H1 (cell line): ENCODE data around the gene GDF2. TPM values are rescaled to one million over a fixed set of nuclear protein-coding genes. Genes with fewer than 3 reads are reported as not detected.

Source experiments
- CHD1 ChIP-seq: IDR thresholded peaks from 2 replicates; pipeline ENCODE4 v1.6.1; 2012; ENCODE audit warnings: low read depth, low read length, improper control_type of control experiment
- RNF2 ChIP-seq: fragments of 200-900, 300-1000 bp; sonication (generic); IDR thresholded peaks from 2 replicates; pipeline ENCODE4 v1.7.1; 2016; ENCODE audit warnings: borderline replicate concordance, low read depth, mild to moderate bottlenecking, antibody characterized with exemption, low read length; ENCODE audit not compliant: poor library complexity, severe bottlenecking; ENCODE audit errors: missing control alignments
- SRF ChIP-seq: IDR thresholded peaks from 2 replicates; pipeline ENCODE4 v1.6.1; 2011; ENCODE audit warnings: mild to moderate bottlenecking, low read depth, low read length, moderate library complexity
- polyA plus RNA-seq, 7 experiments: library from polyadenylated mRNA; depleted of rRNA in 3 of 7; stranded (reverse) in 5 of 7; unstranded in 2 of 7; fragments of >200 nt in 5 of 7; fragments of 200-250 nt in 2 of 7; gene quantifications; 1 replicate in 5 of 7; 2 replicates in 1 of 7; 4 replicates in 1 of 7; pipeline versions ENCODE4 v1.2.1 to v1.2.3, GENCODE V29; 2011 to 2013; ENCODE audit warnings: missing spikeins in 2 of 7, mixed read lengths in 2 of 7
- total RNA-seq: library from RNA; stranded (reverse); fragmentation: NEBNext Ultra II Directional; extraction: Animal tissue kit (Norgen Biotek cat#: 25700); gene quantifications from 2 replicates; pipeline ENCODE4 v1.2.1, GENCODE V29; 2021
- TF ChIP-seq, protein P1 (sequence below): fragments of 300-600 bp; sonication (generic); IDR thresholded peaks from 2 replicates; pipeline ENCODE4 v1.7.1; 2012; ENCODE audit warnings: low read length, moderate library complexity, mild to moderate bottlenecking, inconsistent platforms; ENCODE audit not compliant: insufficient replicate concordance

GDF2 gene
- total and polyA plus RNA-seq, 2 of the 8 experiments (the other 6 are each of a cell fraction or from before 2014, with no cell fraction given): not detected

DNA sequence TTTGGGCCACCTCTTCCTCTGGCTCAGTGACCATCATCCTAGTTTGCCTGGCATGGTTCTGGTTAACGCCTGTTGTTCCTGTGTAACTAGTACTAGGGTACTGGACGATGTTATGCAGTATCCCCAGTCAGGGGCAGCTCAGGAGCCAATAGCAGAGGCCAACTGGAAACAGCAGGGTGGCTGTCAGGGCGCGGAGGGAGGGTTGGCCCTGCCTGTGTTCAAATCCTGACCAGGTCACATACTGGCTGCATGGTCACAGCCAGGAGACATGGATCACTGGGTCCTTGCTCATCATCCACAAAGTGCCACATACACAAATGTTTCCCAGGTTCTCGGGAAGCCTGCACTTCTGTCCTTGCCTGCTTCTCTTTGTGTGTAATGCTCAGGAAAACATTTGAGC lies 13.7 kb downstream of the GDF2 start (continued):
- TF ChIP-seq, protein P1, sequence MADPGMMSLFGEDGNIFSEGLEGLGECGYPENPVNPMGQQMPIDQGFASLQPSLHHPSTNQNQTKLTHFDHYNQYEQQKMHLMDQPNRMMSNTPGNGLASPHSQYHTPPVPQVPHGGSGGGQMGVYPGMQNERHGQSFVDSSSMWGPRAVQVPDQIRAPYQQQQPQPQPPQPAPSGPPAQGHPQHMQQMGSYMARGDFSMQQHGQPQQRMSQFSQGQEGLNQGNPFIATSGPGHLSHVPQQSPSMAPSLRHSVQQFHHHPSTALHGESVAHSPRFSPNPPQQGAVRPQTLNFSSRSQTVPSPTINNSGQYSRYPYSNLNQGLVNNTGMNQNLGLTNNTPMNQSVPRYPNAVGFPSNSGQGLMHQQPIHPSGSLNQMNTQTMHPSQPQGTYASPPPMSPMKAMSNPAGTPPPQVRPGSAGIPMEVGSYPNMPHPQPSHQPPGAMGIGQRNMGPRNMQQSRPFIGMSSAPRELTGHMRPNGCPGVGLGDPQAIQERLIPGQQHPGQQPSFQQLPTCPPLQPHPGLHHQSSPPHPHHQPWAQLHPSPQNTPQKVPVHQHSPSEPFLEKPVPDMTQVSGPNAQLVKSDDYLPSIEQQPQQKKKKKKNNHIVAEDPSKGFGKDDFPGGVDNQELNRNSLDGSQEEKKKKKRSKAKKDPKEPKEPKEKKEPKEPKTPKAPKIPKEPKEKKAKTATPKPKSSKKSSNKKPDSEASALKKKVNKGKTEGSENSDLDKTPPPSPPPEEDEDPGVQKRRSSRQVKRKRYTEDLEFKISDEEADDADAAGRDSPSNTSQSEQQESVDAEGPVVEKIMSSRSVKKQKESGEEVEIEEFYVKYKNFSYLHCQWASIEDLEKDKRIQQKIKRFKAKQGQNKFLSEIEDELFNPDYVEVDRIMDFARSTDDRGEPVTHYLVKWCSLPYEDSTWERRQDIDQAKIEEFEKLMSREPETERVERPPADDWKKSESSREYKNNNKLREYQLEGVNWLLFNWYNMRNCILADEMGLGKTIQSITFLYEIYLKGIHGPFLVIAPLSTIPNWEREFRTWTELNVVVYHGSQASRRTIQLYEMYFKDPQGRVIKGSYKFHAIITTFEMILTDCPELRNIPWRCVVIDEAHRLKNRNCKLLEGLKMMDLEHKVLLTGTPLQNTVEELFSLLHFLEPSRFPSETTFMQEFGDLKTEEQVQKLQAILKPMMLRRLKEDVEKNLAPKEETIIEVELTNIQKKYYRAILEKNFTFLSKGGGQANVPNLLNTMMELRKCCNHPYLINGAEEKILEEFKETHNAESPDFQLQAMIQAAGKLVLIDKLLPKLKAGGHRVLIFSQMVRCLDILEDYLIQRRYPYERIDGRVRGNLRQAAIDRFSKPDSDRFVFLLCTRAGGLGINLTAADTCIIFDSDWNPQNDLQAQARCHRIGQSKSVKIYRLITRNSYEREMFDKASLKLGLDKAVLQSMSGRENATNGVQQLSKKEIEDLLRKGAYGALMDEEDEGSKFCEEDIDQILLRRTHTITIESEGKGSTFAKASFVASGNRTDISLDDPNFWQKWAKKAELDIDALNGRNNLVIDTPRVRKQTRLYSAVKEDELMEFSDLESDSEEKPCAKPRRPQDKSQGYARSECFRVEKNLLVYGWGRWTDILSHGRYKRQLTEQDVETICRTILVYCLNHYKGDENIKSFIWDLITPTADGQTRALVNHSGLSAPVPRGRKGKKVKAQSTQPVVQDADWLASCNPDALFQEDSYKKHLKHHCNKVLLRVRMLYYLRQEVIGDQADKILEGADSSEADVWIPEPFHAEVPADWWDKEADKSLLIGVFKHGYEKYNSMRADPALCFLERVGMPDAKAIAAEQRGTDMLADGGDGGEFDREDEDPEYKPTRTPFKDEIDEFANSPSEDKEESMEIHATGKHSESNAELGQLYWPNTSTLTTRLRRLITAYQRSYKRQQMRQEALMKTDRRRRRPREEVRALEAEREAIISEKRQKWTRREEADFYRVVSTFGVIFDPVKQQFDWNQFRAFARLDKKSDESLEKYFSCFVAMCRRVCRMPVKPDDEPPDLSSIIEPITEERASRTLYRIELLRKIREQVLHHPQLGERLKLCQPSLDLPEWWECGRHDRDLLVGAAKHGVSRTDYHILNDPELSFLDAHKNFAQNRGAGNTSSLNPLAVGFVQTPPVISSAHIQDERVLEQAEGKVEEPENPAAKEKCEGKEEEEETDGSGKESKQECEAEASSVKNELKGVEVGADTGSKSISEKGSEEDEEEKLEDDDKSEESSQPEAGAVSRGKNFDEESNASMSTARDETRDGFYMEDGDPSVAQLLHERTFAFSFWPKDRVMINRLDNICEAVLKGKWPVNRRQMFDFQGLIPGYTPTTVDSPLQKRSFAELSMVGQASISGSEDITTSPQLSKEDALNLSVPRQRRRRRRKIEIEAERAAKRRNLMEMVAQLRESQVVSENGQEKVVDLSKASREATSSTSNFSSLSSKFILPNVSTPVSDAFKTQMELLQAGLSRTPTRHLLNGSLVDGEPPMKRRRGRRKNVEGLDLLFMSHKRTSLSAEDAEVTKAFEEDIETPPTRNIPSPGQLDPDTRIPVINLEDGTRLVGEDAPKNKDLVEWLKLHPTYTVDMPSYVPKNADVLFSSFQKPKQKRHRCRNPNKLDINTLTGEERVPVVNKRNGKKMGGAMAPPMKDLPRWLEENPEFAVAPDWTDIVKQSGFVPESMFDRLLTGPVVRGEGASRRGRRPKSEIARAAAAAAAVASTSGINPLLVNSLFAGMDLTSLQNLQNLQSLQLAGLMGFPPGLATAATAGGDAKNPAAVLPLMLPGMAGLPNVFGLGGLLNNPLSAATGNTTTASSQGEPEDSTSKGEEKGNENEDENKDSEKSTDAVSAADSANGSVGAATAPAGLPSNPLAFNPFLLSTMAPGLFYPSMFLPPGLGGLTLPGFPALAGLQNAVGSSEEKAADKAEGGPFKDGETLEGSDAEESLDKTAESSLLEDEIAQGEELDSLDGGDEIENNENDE: no peak
- TF ChIP-seq SRF (no peak), CHD1 (no peak), RNF2 (no peak)
